ENCODE results near the gene SERPINA1. TPM values are rescaled to one million over a fixed set of nuclear protein-coding genes. Genes with fewer than 3 reads are reported as not detected.

SERPINA1 gene
- total RNA-seq, 4 donors from 2014 or later, result 2.8 to 92.4 (median 13.2) TPM

DNA sequence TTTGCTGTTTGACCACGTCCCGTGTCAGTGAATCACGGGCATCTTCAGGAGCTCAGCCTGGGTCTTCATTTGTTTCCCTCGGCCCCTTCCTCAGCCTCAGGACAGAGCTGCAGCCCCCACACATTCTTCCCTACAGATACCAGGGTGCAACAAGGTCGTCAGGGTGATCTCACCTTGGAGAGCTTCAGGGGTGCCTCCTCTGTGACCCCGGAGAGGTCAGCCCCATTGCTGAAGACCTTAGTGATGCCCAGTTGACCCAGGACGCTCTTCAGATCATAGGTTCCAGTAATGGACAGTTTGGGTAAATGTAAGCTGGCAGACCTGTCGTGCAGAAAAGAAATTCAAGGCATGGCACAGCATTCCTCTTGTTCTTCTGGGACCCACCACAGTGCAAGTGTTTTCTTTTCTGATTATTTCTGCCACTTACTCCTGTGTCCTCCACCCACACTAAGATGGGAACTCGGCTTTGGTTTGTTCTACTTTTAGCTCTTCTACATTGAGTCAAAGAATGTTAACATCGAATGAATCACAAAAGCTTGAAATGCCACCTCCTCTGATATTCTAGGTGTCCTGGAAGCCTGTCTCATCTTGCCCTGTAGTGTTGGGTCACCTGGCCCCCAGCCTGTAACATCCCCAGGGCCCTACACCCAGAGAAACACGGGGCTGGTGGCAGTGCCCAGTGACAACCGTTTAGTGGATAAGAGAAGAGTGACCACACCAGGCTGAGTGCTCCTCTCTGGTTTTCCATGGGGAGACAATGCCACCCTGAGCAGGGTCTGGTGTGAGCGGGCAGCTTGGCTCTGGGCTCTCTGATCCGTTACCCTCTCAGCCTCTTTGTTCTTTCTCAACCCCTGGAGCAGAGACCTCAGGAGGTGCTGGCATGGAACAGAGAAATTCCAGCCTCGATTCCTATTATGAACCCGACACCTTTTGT is 8.8 kb downstream of the SERPINA1 start:
- DNase-seq (ENCODE audit: low spot score), result no peak
- ATAC-seq (ENCODE audit: low FRiP score), result no peak
- TF ChIP-seq, protein P1, sequence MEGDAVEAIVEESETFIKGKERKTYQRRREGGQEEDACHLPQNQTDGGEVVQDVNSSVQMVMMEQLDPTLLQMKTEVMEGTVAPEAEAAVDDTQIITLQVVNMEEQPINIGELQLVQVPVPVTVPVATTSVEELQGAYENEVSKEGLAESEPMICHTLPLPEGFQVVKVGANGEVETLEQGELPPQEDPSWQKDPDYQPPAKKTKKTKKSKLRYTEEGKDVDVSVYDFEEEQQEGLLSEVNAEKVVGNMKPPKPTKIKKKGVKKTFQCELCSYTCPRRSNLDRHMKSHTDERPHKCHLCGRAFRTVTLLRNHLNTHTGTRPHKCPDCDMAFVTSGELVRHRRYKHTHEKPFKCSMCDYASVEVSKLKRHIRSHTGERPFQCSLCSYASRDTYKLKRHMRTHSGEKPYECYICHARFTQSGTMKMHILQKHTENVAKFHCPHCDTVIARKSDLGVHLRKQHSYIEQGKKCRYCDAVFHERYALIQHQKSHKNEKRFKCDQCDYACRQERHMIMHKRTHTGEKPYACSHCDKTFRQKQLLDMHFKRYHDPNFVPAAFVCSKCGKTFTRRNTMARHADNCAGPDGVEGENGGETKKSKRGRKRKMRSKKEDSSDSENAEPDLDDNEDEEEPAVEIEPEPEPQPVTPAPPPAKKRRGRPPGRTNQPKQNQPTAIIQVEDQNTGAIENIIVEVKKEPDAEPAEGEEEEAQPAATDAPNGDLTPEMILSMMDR (IDR thresholded peaks at IDR 0.05), result no peak

- no peak for DNase-seq (ENCODE audit: low spot score)
- TF ChIP-seq, protein P1 (IDR thresholded peaks at IDR 0.05), result no peak
- ATAC-seq (ENCODE audit: low FRiP score), result no peak
Observed at GRCh38 chr14:94378527-94379290, 9.7 kb downstream of the SERPINA1 start.

DNA sequence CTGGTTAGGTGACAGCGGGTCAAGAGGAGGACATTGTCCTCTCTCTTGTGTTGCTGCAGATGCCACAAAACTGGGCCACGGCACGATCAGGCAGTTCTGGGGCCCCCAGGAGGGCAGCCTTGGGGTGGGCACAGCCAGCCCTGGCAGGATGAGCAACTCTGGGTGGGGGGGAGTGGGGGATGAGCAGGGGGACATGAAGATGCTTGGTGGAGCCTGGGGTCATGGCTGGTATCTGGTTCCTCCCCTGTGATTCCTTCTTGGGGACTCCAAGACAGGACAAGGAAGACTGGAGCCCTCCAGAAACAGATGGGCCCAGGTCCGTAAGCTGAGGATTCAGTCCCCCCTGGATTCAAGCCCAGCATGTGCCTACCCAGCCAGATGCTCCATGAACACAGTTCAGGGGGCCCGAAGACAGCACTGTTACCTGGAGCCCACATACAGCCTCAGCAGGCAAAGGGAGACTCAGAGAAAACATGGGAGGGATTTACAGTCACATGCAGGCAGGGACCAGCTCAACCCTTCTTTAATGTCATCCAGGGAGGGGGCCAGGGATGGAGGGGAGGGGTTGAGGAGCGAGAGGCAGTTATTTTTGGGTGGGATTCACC is 10.4 kb downstream of the SERPINA1 start:
- ATAC-seq (ENCODE audit: low FRiP score), result no peak
- DNase-seq (ENCODE audit: low spot score), result no peak

GRCh38 chr14:94376976-94377865 is 11.2 kb downstream of the SERPINA1 start:
- DNase-seq (ENCODE audit: low spot score) (no peak), ATAC-seq (ENCODE audit: low FRiP score) (no peak)
- TF ChIP-seq, protein P1 (IDR thresholded peaks at IDR 0.05), result no peak

More for the DNA sequence above, 10.4 kb downstream of the SERPINA1 start:
- TF ChIP-seq, protein P1 (IDR thresholded peaks at IDR 0.05), result no peak

GRCh38 chr14:94376108-94376975 is 12.1 kb downstream of the SERPINA1 start:
- ATAC-seq (ENCODE audit: low FRiP score), result no peak
- no peak for DNase-seq (ENCODE audit: low spot score)
- TF ChIP-seq, protein P1 (IDR thresholded peaks at IDR 0.05), result no peak

All from omental fat pad (tissue), 4 donors.